Activated naive CD8-positive, alpha-beta T cell treated with anti-CD3 and anti-CD28 coated beads, Interleukin-2, amount 50 U/mL, for 16 hours (primary cell): Measurements from ENCODE around the gene MGAT1.
"Not testable (repeated sequence)": the region's sequence is repeated elsewhere in the genome, so short reads cannot be mapped to it uniquely, and the experiment has no call there.

ENCODE experiments used
- DNase-seq: peaks from one replicate; pipeline ENCODE4 v3.0.0-alpha.2; 2020; ENCODE audit warnings: low read depth, low spot score

MGAT1 gene

GRCh38 chr5:180802325-180803180, at the start of gene MGAT1:
Gene MGAT1, minus strand, starts transcription at chr5:180802806. Its CDS starts 9,835 bp downstream, at chr5:180792971.
- peak; percentile 50 for DNase-seq

- no peak for DNase-seq
Measured at GRCh38 chr5:180850434-180851078, 48.0 kb upstream of the MGAT1 start.

- DNase-seq = no peak
Measured at GRCh38 chr5:180849827-180850226, 47.2 kb upstream of the MGAT1 start.

- DNase-seq = no peak
Measured at GRCh38 chr5:180848878-180849277, 46.3 kb upstream of the MGAT1 start.

- DNase-seq = no peak
Measured at GRCh38 chr5:180848265-180848664, 45.7 kb upstream of the MGAT1 start.

GRCh38 chr5:180847026-180847425, 44.4 kb upstream of the MGAT1 start:
- no peak for DNase-seq

GRCh38 chr5:180844858-180845257, 42.3 kb upstream of the MGAT1 start:
- DNase-seq = no peak

- no peak for DNase-seq
Measured at GRCh38 chr5:180844432-180844831, 41.8 kb upstream of the MGAT1 start.

GRCh38 chr5:180839935-180840334, 37.3 kb upstream of the MGAT1 start:
- DNase-seq = no peak

GRCh38 chr5:180839227-180839626, 36.6 kb upstream of the MGAT1 start:
- DNase-seq = no peak

- no peak for DNase-seq
Measured at GRCh38 chr5:180837478-180837877, 34.9 kb upstream of the MGAT1 start.

- DNase-seq = no peak
Measured at GRCh38 chr5:180832638-180833068, 30.0 kb upstream of the MGAT1 start.

- peak; percentile 27 for DNase-seq
Measured at GRCh38 chr5:180831139-180832093, 28.8 kb upstream of the MGAT1 start.

- DNase-seq = peak; percentile 40
Measured at GRCh38 chr5:180830253-180831138, 27.9 kb upstream of the MGAT1 start.

- DNase-seq = no peak
Measured at GRCh38 chr5:180829726-180830125, 27.1 kb upstream of the MGAT1 start.

- DNase-seq = not testable (repeated sequence)
Measured at GRCh38 chr5:180828756-180829531, 26.3 kb upstream of the MGAT1 start.

- not testable (repeated sequence) for DNase-seq
Measured at GRCh38 chr5:180827374-180827773, 24.8 kb upstream of the MGAT1 start.

- DNase-seq = no peak
Measured at GRCh38 chr5:180825768-180826525, 23.3 kb upstream of the MGAT1 start.
